Endothelial cell of umbilical vein (primary cell): ENCODE data around the gene CBX2.

Source experiments
- EZH2 ChIP-seq: IDR thresholded peaks from 2 replicates; pipeline ENCODE4 v1.6.1; 2012; ENCODE audit warnings: borderline replicate concordance, low read depth, mild to moderate bottlenecking, moderate library complexity, low read length, inconsistent platforms; ENCODE audit not compliant: severe bottlenecking
- FOS ChIP-seq: IDR thresholded peaks from 2 replicates; pipeline ENCODE4 v1.6.1; 2011; ENCODE audit warnings: mild to moderate bottlenecking, low read length, moderate library complexity, borderline replicate concordance; ENCODE audit not compliant: insufficient read depth
- GATA2 ChIP-seq: IDR thresholded peaks from 2 replicates; pipeline ENCODE4 v1.7.0; 2011; ENCODE audit warnings: low read depth, mild to moderate bottlenecking, moderate library complexity, mixed read lengths, low read length; ENCODE audit not compliant: insufficient read length, insufficient read depth
- JUN ChIP-seq: IDR thresholded peaks from 2 replicates; pipeline ENCODE4 v1.6.1; 2011; ENCODE audit warnings: borderline replicate concordance, low read depth; ENCODE audit not compliant: insufficient read length, insufficient read depth
- MYC ChIP-seq: IDR thresholded peaks from one replicate; pipeline ENCODE4 v1.6.1; 2011; ENCODE audit warnings: mild to moderate bottlenecking, low read depth, low read length
- POLR2A ChIP-seq: IDR thresholded peaks from 2 replicates; pipeline ENCODE4 v1.6.1; 2012; ENCODE audit warnings: low read depth, mild to moderate bottlenecking, control low read depth, low read length
- POLR2AphosphoS5 ChIP-seq: IDR thresholded peaks from 2 replicates; pipeline ENCODE4 v1.6.1; 2012; ENCODE audit warnings: low read depth, mild to moderate bottlenecking, control low read depth, low read length, moderate library complexity; ENCODE audit not compliant: insufficient read depth
- TF ChIP-seq, protein P1 (sequence below), 2 donors: IDR thresholded peaks; 1 replicate in 1 of 2; 2 replicates in 1 of 2; pipeline ENCODE4 v1.5.1; 2011; ENCODE audit warnings: low read length in 2 of 2, mild to moderate bottlenecking in 2 of 2, moderate library complexity in 2 of 2, control low read depth in 1 of 2, inconsistent platforms in 1 of 2, low read depth in 1 of 2; ENCODE audit not compliant: insufficient read depth in 1 of 2; ENCODE audit errors: extremely low read depth in 1 of 2
- TF ChIP-seq, protein P2 (sequence below): IDR thresholded peaks from 2 replicates; pipeline ENCODE4 v1.6.1; 2011; ENCODE audit not compliant: insufficient read depth, insufficient read length

DNA sequence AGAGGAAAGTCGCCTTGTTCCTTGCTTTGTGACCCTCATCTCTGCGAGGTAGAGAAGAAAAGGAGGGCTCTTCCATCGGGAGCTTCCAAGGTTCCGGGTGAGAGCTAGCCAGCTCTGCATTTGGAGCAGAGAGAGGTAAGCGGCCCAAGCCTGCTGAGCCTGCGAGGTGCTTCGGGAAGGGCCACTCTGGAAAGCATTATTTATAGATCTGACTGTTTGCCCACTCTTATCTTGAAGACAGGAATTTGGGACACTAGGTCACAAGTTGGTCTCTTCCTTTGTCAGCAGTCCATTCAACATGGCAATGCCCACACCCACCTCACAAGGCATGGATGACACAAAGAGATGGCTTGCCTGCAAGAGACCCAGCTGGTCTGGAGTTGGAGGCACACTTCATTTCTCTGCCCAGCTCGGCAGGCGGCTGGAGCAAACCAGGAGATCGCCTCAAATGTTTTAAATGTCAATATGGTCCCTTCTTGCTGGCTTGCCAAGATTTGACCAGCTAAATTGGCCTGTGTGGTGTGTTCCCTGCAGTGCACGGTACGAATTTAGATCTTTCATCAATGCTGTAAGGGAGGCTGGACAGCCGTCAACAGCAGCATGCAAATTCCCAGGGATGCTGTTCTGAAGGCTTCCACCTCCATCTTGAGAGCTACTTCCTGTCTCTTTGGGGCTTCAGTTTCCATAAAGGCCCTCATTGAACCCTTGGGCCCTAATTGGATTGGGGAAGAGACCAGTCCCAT, 41.8 kb downstream of the CBX2 start:
- TF ChIP-seq, protein P1, sequence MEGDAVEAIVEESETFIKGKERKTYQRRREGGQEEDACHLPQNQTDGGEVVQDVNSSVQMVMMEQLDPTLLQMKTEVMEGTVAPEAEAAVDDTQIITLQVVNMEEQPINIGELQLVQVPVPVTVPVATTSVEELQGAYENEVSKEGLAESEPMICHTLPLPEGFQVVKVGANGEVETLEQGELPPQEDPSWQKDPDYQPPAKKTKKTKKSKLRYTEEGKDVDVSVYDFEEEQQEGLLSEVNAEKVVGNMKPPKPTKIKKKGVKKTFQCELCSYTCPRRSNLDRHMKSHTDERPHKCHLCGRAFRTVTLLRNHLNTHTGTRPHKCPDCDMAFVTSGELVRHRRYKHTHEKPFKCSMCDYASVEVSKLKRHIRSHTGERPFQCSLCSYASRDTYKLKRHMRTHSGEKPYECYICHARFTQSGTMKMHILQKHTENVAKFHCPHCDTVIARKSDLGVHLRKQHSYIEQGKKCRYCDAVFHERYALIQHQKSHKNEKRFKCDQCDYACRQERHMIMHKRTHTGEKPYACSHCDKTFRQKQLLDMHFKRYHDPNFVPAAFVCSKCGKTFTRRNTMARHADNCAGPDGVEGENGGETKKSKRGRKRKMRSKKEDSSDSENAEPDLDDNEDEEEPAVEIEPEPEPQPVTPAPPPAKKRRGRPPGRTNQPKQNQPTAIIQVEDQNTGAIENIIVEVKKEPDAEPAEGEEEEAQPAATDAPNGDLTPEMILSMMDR (IDR thresholded peaks at IDR 0.05; ENCODE audit: extremely low read depth in 1 of 2, insufficient read depth in 1 of 2, low read depth in 1 of 2, low read length in 2 of 2), result no peak
- TF ChIP-seq POLR2A (no peak), JUN (no peak), POLR2AphosphoS5 (no peak), EZH2 (no peak), GATA2 (no peak), FOS (no peak), MYC (no peak)
- TF ChIP-seq, protein P2, sequence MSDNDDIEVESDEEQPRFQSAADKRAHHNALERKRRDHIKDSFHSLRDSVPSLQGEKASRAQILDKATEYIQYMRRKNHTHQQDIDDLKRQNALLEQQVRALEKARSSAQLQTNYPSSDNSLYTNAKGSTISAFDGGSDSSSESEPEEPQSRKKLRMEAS, result no peak
